Mesendoderm (in vitro differentiated cells): ENCODE measurements around the gene CCDC83.
A peak's percentile ranks its signal among the peaks of the same experiment; 100 is the strongest.

Source experiments
- DNase-seq: peaks from one replicate; pipeline ENCODE4 v3.0.0; 2013
- H2AK5ac ChIP-seq: 2 replicates; pipeline ENCODE4 v1.6.1; 2013; ENCODE audit warnings: low read length, inconsistent platforms
- H2BK120ac ChIP-seq: 2 replicates; pipeline ENCODE4 v1.6.1; 2013; ENCODE audit warnings: low read depth, mild to moderate bottlenecking, low read length, moderate library complexity, mixed read lengths
- H2BK15ac ChIP-seq: replicated peaks from 2 replicates; pipeline ENCODE4 v1.6.1; 2013; ENCODE audit warnings: low read depth, mild to moderate bottlenecking, moderate library complexity
- H2BK5ac ChIP-seq: 2 replicates; pipeline ENCODE4 v1.6.1; 2013; ENCODE audit warnings: low read length, inconsistent platforms
- H3K18ac ChIP-seq: 2 replicates; pipeline ENCODE4 v1.6.1; 2013; ENCODE audit warnings: mild to moderate bottlenecking, low read length, mixed read lengths
- H3K23ac ChIP-seq: one replicate; pipeline ENCODE4 v1.6.1; 2013; ENCODE audit warnings: low read length
- H3K27ac ChIP-seq: 2 replicates; pipeline ENCODE4 v1.5.1; 2013; ENCODE audit warnings: low read depth, mild to moderate bottlenecking, inconsistent platforms, low read length, moderate library complexity
- H3K27me3 ChIP-seq: 2 replicates; pipeline ENCODE4 v1.6.1; 2013; ENCODE audit warnings: low read length, control low read depth, mild to moderate bottlenecking, inconsistent platforms; ENCODE audit not compliant: insufficient read depth, poor library complexity
- H3K36me3 ChIP-seq: 2 replicates; pipeline ENCODE4 v1.6.1; 2013; ENCODE audit warnings: low read length, inconsistent platforms; ENCODE audit not compliant: control insufficient read depth, insufficient read depth
- H3K4ac ChIP-seq: one replicate; pipeline ENCODE4 v1.6.1; 2013; ENCODE audit warnings: low read depth, mild to moderate bottlenecking, low read length, moderate library complexity
- H3K4me1 ChIP-seq: 2 replicates; pipeline ENCODE4 v1.6.1; 2013; ENCODE audit warnings: low read depth, low read length, inconsistent platforms; ENCODE audit not compliant: control insufficient read depth
- H3K4me2 ChIP-seq: 2 replicates; pipeline ENCODE4 v1.6.1; 2013; ENCODE audit warnings: low read length
- H3K4me3 ChIP-seq: 2 replicates; pipeline ENCODE4 v1.5.1; 2013; ENCODE audit warnings: mild to moderate bottlenecking, low read length
- H3K56ac ChIP-seq: one replicate; pipeline ENCODE4 v1.6.1; 2013; ENCODE audit warnings: low read length
- H3K79me1 ChIP-seq: 2 replicates; pipeline ENCODE4 v1.6.1; 2013; ENCODE audit warnings: low read length, inconsistent platforms
- H3K79me2 ChIP-seq: 2 replicates; pipeline ENCODE4 v1.6.1; 2013; ENCODE audit warnings: mild to moderate bottlenecking, low read length; ENCODE audit not compliant: control insufficient read depth, insufficient read depth
- H3K9ac ChIP-seq: 2 replicates; pipeline ENCODE4 v1.6.1; 2013; ENCODE audit warnings: low read length, inconsistent platforms
- H4K5ac ChIP-seq: one replicate; pipeline ENCODE4 v1.6.1; 2013; ENCODE audit warnings: low read length
- H4K8ac ChIP-seq: one replicate; pipeline ENCODE4 v1.6.1; 2013; ENCODE audit warnings: low read depth, mild to moderate bottlenecking, control low read depth, low read length, moderate library complexity
- WGBS: extraction: QIAGEN DNeasy Blood & Tissue Kit; methylation state at CpG from one replicate; pipeline ENCODE4 v1.1.7; 2013; ENCODE audit warnings: low lambda C conversion rate, missing lambda C conversion rate; ENCODE audit not compliant: insufficient coverage; ENCODE audit errors: extremely low coverage; 5-methylcytosine and 5-hydroxymethylcytosine counted together

Gene CCDC83

GRCh38 chr11:85893395-85893794 lies 38.2 kb downstream of the CCDC83 start:
- Histone ChIP-seq H3K27ac (peak overlapping the region; percentile 6), H2BK15ac (no peak overlapping the region), H3K4me2 (no peak overlapping the region), H3K4me1 (peaks cover 5% of the 10 kb centered on the region), H4K5ac (no peak overlapping the region), H3K18ac (no peak overlapping the region), H3K36me3 (no peaks in the 10 kb centered on the region), H3K79me2 (no peaks in the 10 kb centered on the region), H4K8ac (no peak overlapping the region), H3K23ac (no peak overlapping the region), H3K79me1 (no peaks in the 10 kb centered on the region), H2AK5ac (no peak overlapping the region), H3K9ac (no peak overlapping the region), H3K27me3 (no peaks in the 10 kb centered on the region), H2BK120ac (no peak overlapping the region), H2BK5ac (no peak overlapping the region), H3K4ac (no peak overlapping the region), H3K56ac (no peak overlapping the region), H3K4me3 (no peak overlapping the region)
- no peak for DNase-seq
- no CpG with 5 or more reads among the region's 6 CpGs for WGBS

- no peak for DNase-seq
- no peak overlapping the region for H3K27ac ChIP-seq
- no peak overlapping the region for H3K4me2 ChIP-seq
- no CpG with 5 or more reads among the region's 3 CpGs for WGBS
- H3K79me1 ChIP-seq, result no peaks in the 10 kb centered on the region
- no peak overlapping the region for H3K4me3 ChIP-seq
- no peak overlapping the region for H3K4ac ChIP-seq
- no peak overlapping the region for H3K9ac ChIP-seq
- H2BK5ac ChIP-seq, result no peak overlapping the region
- no peaks in the 10 kb centered on the region for H3K4me1 ChIP-seq
- no peak overlapping the region for H3K56ac ChIP-seq
- H2BK120ac ChIP-seq, result no peak overlapping the region
- no peak overlapping the region for H3K18ac ChIP-seq
- no peaks in the 10 kb centered on the region for H3K79me2 ChIP-seq
- no peak overlapping the region for H4K5ac ChIP-seq
- H3K36me3 ChIP-seq, result no peaks in the 10 kb centered on the region
- no peak overlapping the region for H2BK15ac ChIP-seq
- H3K27me3 ChIP-seq, result no peaks in the 10 kb centered on the region
- H3K23ac ChIP-seq, result no peak overlapping the region
- no peak overlapping the region for H2AK5ac ChIP-seq
- H4K8ac ChIP-seq, result no peak overlapping the region
Observed at GRCh38 chr11:85896876-85897275, 41.7 kb downstream of the CCDC83 start.

- Histone ChIP-seq H2AK5ac (no peak overlapping the region), H3K56ac (no peak overlapping the region), H3K4me2 (no peak overlapping the region), H3K9ac (no peak overlapping the region), H3K27ac (no peak overlapping the region), H3K27me3 (no peaks in the 10 kb centered on the region), H3K79me2 (no peaks in the 10 kb centered on the region), H3K79me1 (no peaks in the 10 kb centered on the region), H4K8ac (no peak overlapping the region), H3K18ac (no peak overlapping the region), H2BK120ac (no peak overlapping the region), H2BK5ac (no peak overlapping the region), H3K4me1 (no peaks in the 10 kb centered on the region), H3K4me3 (no peak overlapping the region), H3K36me3 (no peaks in the 10 kb centered on the region), H3K23ac (no peak overlapping the region), H3K4ac (no peak overlapping the region), H4K5ac (no peak overlapping the region), H2BK15ac (no peak overlapping the region)
- WGBS, result no CpG with 5 or more reads among the region's 2 CpGs
- no peak for DNase-seq
Observed at GRCh38 chr11:85898456-85898855, 43.3 kb downstream of the CCDC83 start.

GRCh38 chr11:85902353-85902752 lies 47.2 kb downstream of the CCDC83 start:
- Histone ChIP-seq H3K4me2 (no peak overlapping the region), H3K79me1 (no peaks in the 10 kb centered on the region), H4K8ac (no peak overlapping the region), H3K36me3 (no peaks in the 10 kb centered on the region), H3K18ac (no peak overlapping the region), H2BK5ac (no peak overlapping the region), H3K79me2 (no peaks in the 10 kb centered on the region), H4K5ac (no peak overlapping the region), H3K9ac (no peak overlapping the region), H3K23ac (no peak overlapping the region), H2AK5ac (no peak overlapping the region), H2BK120ac (no peak overlapping the region), H3K27ac (no peak overlapping the region), H3K27me3 (no peaks in the 10 kb centered on the region), H3K4me1 (no peaks in the 10 kb centered on the region), H3K56ac (no peak overlapping the region), H3K4ac (no peak overlapping the region), H3K4me3 (no peak overlapping the region), H2BK15ac (no peak overlapping the region)
- WGBS, result no CpG with 5 or more reads among the region's 3 CpGs
- DNase-seq, result no peak

GRCh38 chr11:85903406-85903805 lies 48.2 kb downstream of the CCDC83 start:
- no CpG with 5 or more reads among the region's 4 CpGs for WGBS
- Histone ChIP-seq H3K56ac (peak overlapping the region; percentile 12), H3K4me2 (no peak overlapping the region), H4K8ac (no peak overlapping the region), H3K18ac (no peak overlapping the region), H2BK15ac (no peak overlapping the region), H3K4me3 (no peak overlapping the region), H3K27me3 (no peaks in the 10 kb centered on the region), H3K27ac (no peak overlapping the region), H4K5ac (no peak overlapping the region), H3K36me3 (no peaks in the 10 kb centered on the region), H3K4ac (peak overlapping the region; percentile 52), H2BK5ac (no peak overlapping the region), H3K79me1 (no peaks in the 10 kb centered on the region), H3K4me1 (no peaks in the 10 kb centered on the region), H2AK5ac (no peak overlapping the region), H2BK120ac (no peak overlapping the region), H3K79me2 (no peaks in the 10 kb centered on the region), H3K9ac (no peak overlapping the region), H3K23ac (no peak overlapping the region)
- peak; percentile 61 for DNase-seq

- DNase-seq, result no peak
- no peak overlapping the region for H3K27ac ChIP-seq
- H3K4me2 ChIP-seq, result no peak overlapping the region
- no peak overlapping the region for H3K9ac ChIP-seq
- H3K4ac ChIP-seq, result peak overlapping the region; percentile 52
- no peaks in the 10 kb centered on the region for H3K79me2 ChIP-seq
- no peak overlapping the region for H2BK15ac ChIP-seq
- H4K8ac ChIP-seq, result no peak overlapping the region
- no peak overlapping the region for H2AK5ac ChIP-seq
- no peaks in the 10 kb centered on the region for H3K36me3 ChIP-seq
- no peaks in the 10 kb centered on the region for H3K79me1 ChIP-seq
- no CpG with 5 or more reads among the region's 3 CpGs for WGBS
- peak overlapping the region; percentile 12 for H3K56ac ChIP-seq
- no peak overlapping the region for H3K18ac ChIP-seq
- no peak overlapping the region for H2BK5ac ChIP-seq
- H2BK120ac ChIP-seq, result no peak overlapping the region
- H4K5ac ChIP-seq, result no peak overlapping the region
- no peak overlapping the region for H3K23ac ChIP-seq
- H3K27me3 ChIP-seq, result no peaks in the 10 kb centered on the region
- H3K4me3 ChIP-seq, result no peak overlapping the region
- no peaks in the 10 kb centered on the region for H3K4me1 ChIP-seq
Observed at GRCh38 chr11:85903811-85904210, 48.6 kb downstream of the CCDC83 start.
